Kidney (tissue), 14 donors: ENCODE measurements around the gene MORF4L2. TPM values are rescaled to one million over a fixed set of nuclear protein-coding genes. Genes with fewer than 3 reads are reported as not detected.
"Not testable (repeated sequence)": the region's sequence is repeated elsewhere in the genome, so short reads cannot be mapped to it uniquely, and the experiment has no call there.

Experiments used
- DNase-seq, 5 donors: peaks; one replicate each; pipeline ENCODE4 v3.0.0-alpha.2; 2013 to 2020
- FAIRE-seq: peaks from 2 replicates; lab custom pipeline; 2012; peaks lifted over from hg19 to GRCh38; lab: Jason Lieb, UNC
- H3K27ac ChIP-seq, 2 donors: one replicate each; pipeline ENCODE4 v1.7.0; 2013; ENCODE audit warnings: low read depth in 2 of 2, low read length in 2 of 2, inconsistent platforms in 1 of 2
- H3K27me3 ChIP-seq: one replicate; pipeline ENCODE4 v1.7.1; 2013; ENCODE audit warnings: low read length, inconsistent platforms; ENCODE audit not compliant: control insufficient read depth, insufficient read depth
- H3K36me3 ChIP-seq, 3 donors: one replicate each; pipeline versions ENCODE4 v1.7.0 to v1.7.1; 2013; ENCODE audit warnings: low read length in 3 of 3, control low read depth in 1 of 3, inconsistent platforms in 1 of 3; ENCODE audit not compliant: insufficient read depth in 3 of 3, control insufficient read depth in 2 of 3
- H3K4me1 ChIP-seq, 3 donors: one replicate each; pipeline versions ENCODE4 v1.7.0 to v1.7.1; 2013; ENCODE audit warnings: low read length in 3 of 3, inconsistent platforms in 1 of 3, low read depth in 1 of 3; ENCODE audit not compliant: control insufficient read depth in 2 of 3, insufficient read depth in 2 of 3
- H3K4me3 ChIP-seq, 3 donors: one replicate each; pipeline versions ENCODE4 v1.7.0 to v1.8.1; 2013; ENCODE audit warnings: low read length in 3 of 3, control low read depth in 1 of 3, inconsistent platforms in 1 of 3
- H3K9ac ChIP-seq, 3 donors: one replicate each; pipeline versions ENCODE4 v1.7.0 to v1.7.1; 2013; ENCODE audit warnings: low read length in 3 of 3, control low read depth in 1 of 3, inconsistent platforms in 1 of 3
- H3K9me3 ChIP-seq, 3 donors: one replicate each; pipeline versions ENCODE4 v1.7.0 to v1.7.1; 2013; ENCODE audit warnings: low read length in 3 of 3, control low read depth in 1 of 3, inconsistent platforms in 1 of 3; ENCODE audit not compliant: control insufficient read depth in 2 of 3, insufficient read depth in 1 of 3
- CTCF ChIP-seq: IDR thresholded peaks from 3 replicates; pipeline ENCODE4 v1.5.1; 2012; ENCODE audit warnings: mild to moderate bottlenecking, moderate library complexity, borderline replicate concordance; ENCODE audit not compliant: insufficient read depth; ENCODE audit errors: extremely low read depth
- intact Hi-C: fragments of 100-400 bp; cut with DNase I; formaldehyde crosslinking; loops from one replicate; pipeline ENCODE4 v1.11.1; 2022
- polyA plus RNA-seq: library from polyadenylated mRNA; stranded (reverse); fragments of 350-450 nt; fragmentation: Illumina TruSeq; extraction: RNeasy Lipid Tissue Mini Kit (QIAGEN cat#74804); gene quantifications from one replicate; pipeline ENCODE4 v1.2.3, GENCODE V29; 2014; ENCODE audit warnings: low read depth, low replicate concordance; ENCODE audit not compliant: insufficient read depth
- total RNA-seq: library from RNA; stranded (reverse); fragmentation: NEBNext Ultra II Directional; extraction: Animal tissue kit (Norgen Biotek cat#: 25700); gene quantifications from one replicate; pipeline ENCODE4 v1.2.1, GENCODE V29; 2021
- donor health status: control.
- donor health status: control.
- donor health status: control.
- donor health status: control.
- donor health status: control.
- donor health status: DM: yes; HTN: yes; CAD: no.
- donor health status: Normal renal cell carcinoma (clear cell type).

Gene MORF4L2
- total and polyA plus RNA-seq, 2 donors from 2014 or later: 146 to 250 TPM

GRCh38 chrX:103640401-103641155 is 45.9 kb downstream of the MORF4L2 start:
- H3K9ac ChIP-seq: no peak overlapping the region
- FAIRE-seq: no peak
- no peak overlapping the region for H3K4me3 ChIP-seq
- intact Hi-C loops: no loop called here
- H3K36me3 ChIP-seq: no peaks in the 10 kb centered on the region
- H3K27me3 ChIP-seq: no peaks in the 10 kb centered on the region
- no peak for DNase-seq
- H3K27ac ChIP-seq: no peak overlapping the region
- no peaks in the 10 kb centered on the region for H3K9me3 ChIP-seq
- no peaks in the 10 kb centered on the region for H3K4me1 ChIP-seq
- no peak for TF ChIP-seq CTCF

DNA sequence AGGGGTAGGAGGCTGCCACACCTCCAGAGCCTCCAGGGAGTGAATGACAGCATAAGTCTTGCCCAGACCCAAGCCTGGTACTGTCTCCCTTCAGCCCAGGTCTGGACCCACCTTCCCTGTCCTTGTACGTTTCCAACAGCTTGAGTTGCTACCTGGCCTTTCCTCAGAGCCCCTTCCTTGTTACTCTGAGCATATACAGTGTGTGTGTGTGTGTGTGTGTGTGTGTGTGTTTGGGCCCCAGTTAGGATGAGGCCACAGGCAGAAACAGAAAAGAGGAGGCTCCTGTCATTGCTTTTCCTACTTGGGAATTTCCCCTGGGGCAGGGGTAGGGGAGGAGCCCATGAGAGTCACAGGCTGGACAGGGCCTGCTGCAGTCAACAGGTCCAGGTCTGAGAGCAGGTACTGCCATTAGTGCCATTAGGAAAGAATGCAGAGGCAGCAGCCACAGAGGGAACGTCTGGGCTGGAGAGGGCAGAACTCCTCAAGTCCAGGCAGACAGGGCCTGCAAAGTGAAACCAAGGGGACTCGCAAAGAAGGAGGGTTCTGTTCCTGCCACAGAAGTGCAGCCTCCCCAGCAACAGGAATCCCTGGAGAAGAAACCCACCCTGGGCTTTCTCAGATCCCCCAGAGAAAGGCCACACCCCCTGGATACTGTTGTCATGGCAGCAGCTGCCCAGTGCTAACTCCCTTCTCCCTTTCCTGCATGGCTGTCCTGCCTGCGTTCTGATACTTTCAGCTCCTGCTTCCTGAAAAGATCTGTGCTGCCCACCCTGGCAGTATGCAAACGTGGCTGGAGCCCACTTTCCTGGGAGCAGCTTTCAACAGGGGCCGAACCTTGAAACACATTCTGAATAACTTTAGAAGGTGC is 47.8 kb downstream of the MORF4L2 start:
- H3K36me3 ChIP-seq, H3K27ac ChIP-seq, H3K27me3 ChIP-seq, H3K4me3 ChIP-seq, H3K4me1 ChIP-seq, intact Hi-C loops, H3K9me3 ChIP-seq, H3K9ac ChIP-seq, FAIRE-seq: not testable (repeated sequence)
- peak in 4 of 5 donors; percentile 60 to 71 (median 66) for DNase-seq

- H3K9ac ChIP-seq: no peak overlapping the region
- no peaks in the 10 kb centered on the region for H3K27me3 ChIP-seq
- intact Hi-C loops: no loop called here
- no peak for DNase-seq
- H3K4me3 ChIP-seq: no peak overlapping the region
- no peaks in the 10 kb centered on the region for H3K36me3 ChIP-seq
- no peak for FAIRE-seq
- no peak for TF ChIP-seq CTCF
- no peak overlapping the region for H3K27ac ChIP-seq
- no peaks in the 10 kb centered on the region for H3K9me3 ChIP-seq
- H3K4me1 ChIP-seq: no peaks in the 10 kb centered on the region
Measured at GRCh38 chrX:103637604-103638338, 48.7 kb downstream of the MORF4L2 start.
